ENCODE measurements around the gene SMCO2.
A peak's percentile ranks its signal among the peaks of the same experiment; 100 is the strongest.

The SMCO2 gene

DNA sequence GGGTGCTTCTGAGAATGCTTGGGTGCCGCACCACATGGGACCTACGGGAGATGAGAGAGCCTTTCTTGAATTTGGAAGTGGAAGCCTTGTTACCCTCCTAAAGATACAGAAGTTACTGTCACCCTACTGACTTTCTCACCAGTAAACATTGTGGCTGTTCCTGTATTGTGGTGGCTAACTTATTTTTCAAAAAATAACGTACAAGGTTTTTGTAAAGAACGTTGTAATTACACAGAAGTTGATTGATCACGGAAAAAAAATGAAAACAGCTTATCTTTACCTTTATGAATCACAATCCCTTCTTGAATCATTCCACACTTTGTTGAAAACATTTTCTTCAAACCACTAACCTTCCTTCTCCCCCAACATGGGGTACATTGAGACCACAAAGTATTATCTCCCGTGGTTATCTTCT, 55.5 kb downstream of the SMCO2 start:
- DNase-seq: no peak

DNA sequence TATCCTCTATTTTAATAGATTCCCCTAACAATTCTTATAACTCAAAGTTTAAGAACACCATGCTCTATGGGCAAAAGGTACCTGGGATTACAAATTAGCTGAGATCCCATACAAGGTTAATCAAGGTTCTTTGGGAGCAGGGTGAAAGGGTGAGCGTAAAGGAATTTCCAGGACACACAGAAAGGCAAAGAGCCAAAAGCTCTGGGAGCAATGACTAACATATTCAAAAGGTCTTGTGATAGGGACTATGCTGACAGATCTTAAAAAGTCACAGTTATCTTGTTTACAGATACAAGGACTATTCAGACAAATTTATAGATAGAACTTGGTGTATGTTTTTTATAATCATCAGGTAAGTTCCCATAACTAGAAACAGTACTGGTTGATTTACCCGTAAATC, 58.0 kb downstream of the SMCO2 start:
- no peak for DNase-seq

GRCh38 chr12:27505109-27505508, 58.6 kb downstream of the SMCO2 start:
- no peak for DNase-seq

GRCh38 chr12:27505761-27506160, 59.2 kb downstream of the SMCO2 start:
- no peak for DNase-seq

DNA sequence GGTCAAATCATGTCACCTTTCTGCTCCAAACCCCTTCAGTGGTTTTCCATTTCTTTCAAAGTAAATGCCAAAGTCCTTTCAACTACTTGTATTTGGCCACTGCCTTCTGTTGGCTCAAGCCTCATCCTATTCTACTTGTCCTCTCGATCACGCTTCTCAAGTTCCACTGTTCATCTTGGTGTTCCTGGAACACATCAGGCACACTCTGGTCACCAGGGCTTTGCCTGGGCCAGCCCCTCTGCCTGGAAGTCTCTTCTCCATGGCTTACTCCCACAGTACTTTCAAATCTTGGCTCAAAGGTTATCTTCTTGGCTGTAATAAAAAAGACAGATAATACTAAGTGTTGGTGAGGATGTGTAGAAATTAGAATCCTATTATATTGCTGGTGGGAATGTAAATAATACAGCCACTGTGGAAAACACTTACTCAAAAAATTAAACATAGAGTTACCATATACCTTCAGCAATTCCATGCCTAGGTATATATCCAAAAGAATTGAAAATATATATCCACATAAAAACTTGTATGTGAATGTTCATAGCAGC, 60.2 kb downstream of the SMCO2 start:
- DNase-seq: no peak

- no peak for DNase-seq
Observed at GRCh38 chr12:27508736-27509431, 62.3 kb downstream of the SMCO2 start.

GRCh38 chr12:27511031-27511722, 64.6 kb downstream of the SMCO2 start:
- DNase-seq: no peak

GRCh38 chr12:27511723-27512045, 65.1 kb downstream of the SMCO2 start:
- DNase-seq: no peak

DNA sequence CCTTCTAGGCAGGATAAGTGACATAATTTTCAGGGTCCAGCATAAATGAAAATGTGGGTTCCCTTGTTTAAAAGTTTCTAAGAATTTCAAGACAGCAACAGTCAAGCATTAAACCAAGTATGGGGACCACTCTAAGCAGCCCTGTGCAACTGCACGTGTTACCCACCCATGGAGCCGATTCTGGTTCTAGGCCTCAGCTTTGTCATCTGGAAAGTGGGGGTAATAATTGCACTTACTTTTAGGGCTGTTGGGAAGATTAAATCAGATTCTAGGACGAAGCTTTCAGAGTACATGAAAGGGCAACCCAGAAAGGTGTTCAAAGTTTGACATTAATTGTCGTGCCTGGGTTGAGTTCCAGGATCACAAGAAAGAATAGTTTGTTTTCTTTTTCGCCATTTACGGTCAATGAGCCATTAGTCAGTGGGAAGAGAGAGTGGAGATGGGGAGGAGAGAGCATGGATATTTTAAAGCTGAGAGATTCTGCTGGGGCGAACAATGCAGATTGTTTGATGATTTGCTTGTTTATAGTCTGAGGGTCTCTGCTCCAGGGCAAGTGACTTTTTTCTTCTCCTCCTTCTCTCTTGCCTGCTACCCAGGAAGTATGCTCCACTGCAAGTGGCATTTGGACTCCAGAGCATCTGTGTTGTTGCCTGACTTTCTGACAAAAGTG, 66.8 kb downstream of the SMCO2 start:
- no peak for DNase-seq

- no peak for DNase-seq
Observed at GRCh38 chr12:27515671-27516070, 69.1 kb downstream of the SMCO2 start.

DNA sequence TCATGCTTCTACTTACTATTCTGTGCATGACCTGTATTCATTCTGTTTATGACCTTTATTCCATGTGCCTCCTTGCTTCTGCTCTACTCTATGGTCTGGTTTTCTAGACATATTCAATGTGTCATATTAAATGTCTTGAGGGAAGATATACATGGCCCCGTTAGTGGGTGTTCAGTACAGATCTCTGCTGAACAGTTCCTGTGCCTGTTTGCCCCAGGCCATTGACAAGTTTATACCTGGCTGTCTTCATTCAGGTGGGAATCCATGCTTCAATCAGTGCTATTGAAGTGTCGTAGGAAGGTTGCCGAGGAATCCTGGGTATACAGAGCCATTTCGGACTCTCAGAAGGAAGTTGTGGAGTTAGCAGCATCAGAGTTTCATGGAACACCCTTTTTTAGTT, 70.1 kb downstream of the SMCO2 start:
- DNase-seq: no peak

GRCh38 chr12:27517546-27517945, 71.0 kb downstream of the SMCO2 start:
- no peak for DNase-seq

- no peak for DNase-seq
Observed at GRCh38 chr12:27517961-27518665, 71.6 kb downstream of the SMCO2 start.

- DNase-seq: no peak
Observed at GRCh38 chr12:27521066-27521465, 74.5 kb downstream of the SMCO2 start.

DNA sequence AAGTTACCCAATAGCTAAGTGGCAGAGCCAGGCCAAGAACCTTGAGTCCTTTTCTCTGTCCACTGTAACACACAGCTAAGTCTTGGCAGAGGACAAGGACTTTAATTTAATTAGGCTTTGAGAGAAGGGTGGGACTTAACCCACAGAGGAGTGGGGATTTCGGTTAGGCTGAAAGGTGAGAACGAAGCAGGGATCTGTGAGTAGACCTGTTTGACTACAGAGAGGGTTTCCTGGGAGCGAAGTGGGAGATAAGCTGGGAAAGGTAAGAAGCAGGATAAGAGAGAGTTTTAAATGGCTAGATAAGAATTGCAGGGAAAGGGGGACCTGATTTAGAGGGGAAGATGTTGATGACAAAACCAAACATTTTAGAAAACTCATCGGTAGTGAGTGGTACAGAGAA, 75.4 kb downstream of the SMCO2 start:
- no peak for DNase-seq

- DNase-seq: no peak
Observed at GRCh38 chr12:27523305-27523641, 76.7 kb downstream of the SMCO2 start.

DNA sequence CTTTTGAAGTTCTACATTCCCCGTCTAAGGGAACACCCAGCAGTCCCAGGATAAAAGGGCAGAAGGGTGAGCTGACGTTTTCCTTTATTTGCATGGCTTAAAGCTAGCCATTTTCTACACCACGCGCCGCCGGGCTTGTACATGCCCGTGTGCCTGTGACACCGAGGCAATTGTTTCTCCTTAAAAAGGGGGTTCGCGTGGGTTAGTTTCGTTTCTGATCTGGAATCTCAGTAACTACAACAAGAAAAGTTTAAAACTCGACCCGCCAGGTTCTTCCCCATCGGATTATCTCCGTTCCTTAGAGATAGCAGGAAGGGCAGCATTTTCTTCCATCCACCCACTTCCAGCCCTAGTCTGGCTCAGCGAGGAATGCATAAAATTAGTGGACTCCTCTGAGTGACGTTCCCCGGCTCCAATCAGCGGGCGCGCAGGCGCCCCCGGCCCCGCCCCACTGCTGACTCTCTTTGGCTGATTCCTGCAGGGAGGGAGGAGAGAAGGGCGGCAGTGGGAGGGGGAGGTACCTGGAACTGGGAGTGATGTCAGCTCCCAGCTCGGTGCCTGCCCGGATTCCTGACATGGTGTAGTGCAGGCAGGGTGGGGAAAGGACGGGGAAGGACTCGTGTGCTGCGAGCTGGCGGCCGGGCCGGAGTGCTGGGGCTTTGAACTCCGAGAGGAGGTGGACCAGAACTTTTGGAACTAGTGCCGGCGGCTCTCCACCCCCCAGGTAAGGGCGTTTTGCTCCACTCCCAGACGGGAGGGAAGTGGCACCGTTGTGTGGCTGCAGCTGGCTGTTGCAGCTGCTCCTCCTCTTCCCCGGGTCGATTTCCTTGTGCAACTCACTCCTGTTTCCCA, 77.3 kb downstream of the SMCO2 start, which contains the start of gene PPFIBP1:
TSS of gene PPFIBP1 (plus strand) at position 565 of the 852 bp plus-strand sequence. CDS start 109,191 bp downstream, outside the sequence.
- DNase-seq: peak; percentile 96

GRCh38 chr12:27524494-27524835, 77.9 kb downstream of the SMCO2 start:
- no peak for DNase-seq

DNA sequence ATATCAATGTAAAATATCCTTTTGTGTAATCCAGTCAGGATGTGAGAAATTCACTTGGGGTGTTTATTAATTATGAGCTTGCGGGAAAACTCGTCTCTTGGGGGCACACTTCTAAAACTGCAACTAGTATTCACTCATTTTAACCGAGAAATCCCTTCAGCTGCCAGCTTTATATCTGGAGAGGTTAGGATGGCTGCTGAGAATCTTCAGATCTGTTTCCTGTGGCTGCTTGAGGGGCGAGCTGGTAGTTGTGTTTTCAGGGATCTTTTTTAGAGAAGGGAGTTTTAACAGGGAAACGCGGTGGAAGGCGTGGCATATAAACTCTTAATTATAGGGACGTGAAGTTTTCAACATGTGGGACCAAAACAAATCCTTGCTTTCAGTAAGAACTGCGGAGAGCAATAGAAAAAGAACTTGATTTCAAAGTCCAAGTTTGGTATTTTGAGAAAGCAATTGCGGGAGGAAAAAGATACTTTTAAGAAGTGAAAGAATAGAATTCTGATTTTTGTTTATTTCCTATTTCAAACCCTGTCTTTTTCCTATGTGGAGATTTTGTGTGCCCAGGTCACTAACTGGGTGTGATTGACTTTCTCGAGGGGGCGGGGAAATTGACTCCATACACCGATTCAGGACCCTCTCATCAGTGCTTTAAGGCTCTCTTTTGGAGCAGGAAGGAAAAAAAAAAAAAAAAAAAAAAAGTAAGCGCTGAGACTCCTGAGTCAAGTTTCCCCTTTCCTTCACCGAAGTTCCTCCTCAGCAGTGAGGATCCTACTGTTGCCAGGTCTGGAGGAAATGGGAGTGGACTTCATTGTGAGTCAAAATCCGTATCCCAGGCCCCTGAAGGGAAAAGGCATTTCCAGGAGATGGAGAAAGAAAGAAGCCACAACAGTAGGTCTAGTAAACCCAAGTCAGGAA, 78.6 kb downstream of the SMCO2 start:
- DNase-seq: no peak

GRCh38 chr12:27527512-27527911, 81.0 kb downstream of the SMCO2 start:
- no peak for DNase-seq

DNA sequence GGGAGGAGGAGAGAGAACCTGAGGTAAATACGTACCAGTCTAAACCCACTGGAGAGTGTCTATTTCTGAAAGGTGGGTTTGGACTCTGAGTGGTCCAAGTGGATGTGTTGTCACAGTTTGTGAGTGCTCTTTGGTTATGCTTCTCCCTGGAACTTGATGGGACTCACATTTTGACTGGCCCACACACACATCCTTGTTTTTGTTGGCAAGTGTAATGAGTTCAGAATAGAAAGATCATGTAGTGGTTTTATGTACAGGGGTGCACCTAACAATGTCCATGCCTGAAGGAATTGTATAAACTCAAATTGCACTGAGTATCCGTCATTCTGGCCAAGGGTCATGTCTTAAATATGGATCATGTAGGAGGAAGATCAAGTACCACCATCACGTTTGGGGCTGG, 82.3 kb downstream of the SMCO2 start:
- no peak for DNase-seq
